Fibroblast of mammary gland (primary cell): Measurements from ENCODE around the gene MAP3K2.

ENCODE experiments used
- DNase-seq: peaks from one replicate; pipeline ENCODE4 v3.0.0-alpha.2; 2010; ENCODE audit warnings: low read depth
- H3K4me3 ChIP-seq: 2 replicates; pipeline ENCODE4 v1.5.1; 2011; ENCODE audit warnings: low read depth, mild to moderate bottlenecking, low read length, moderate library complexity; ENCODE audit not compliant: control insufficient read depth
- TF ChIP-seq, protein P1 (sequence below): conservative IDR thresholded peaks from 2 replicates; pipeline ENCODE4 v1.5.1; 2011; ENCODE audit warnings: low read depth, low read length, inconsistent platforms; ENCODE audit not compliant: control insufficient read depth, insufficient read depth

Gene MAP3K2

DNA sequence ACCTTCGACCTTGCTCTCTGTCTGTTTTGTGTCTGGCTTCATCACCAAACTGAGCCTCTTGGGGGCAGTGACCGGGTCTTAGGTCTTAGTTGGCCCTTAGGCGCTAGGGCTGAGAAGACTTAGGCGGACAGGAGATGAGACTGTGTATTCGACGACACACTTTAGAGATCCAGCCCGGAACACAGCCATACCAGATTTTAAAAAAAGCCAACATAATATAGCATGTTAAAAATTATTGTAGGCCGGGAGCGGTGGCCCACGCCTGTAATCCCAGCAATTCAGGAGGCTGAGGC lies 21.0 kb upstream of the MAP3K2 start:
- no peak overlapping the region for H3K4me3 ChIP-seq
- TF ChIP-seq, protein P1, sequence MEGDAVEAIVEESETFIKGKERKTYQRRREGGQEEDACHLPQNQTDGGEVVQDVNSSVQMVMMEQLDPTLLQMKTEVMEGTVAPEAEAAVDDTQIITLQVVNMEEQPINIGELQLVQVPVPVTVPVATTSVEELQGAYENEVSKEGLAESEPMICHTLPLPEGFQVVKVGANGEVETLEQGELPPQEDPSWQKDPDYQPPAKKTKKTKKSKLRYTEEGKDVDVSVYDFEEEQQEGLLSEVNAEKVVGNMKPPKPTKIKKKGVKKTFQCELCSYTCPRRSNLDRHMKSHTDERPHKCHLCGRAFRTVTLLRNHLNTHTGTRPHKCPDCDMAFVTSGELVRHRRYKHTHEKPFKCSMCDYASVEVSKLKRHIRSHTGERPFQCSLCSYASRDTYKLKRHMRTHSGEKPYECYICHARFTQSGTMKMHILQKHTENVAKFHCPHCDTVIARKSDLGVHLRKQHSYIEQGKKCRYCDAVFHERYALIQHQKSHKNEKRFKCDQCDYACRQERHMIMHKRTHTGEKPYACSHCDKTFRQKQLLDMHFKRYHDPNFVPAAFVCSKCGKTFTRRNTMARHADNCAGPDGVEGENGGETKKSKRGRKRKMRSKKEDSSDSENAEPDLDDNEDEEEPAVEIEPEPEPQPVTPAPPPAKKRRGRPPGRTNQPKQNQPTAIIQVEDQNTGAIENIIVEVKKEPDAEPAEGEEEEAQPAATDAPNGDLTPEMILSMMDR, result no peak
- DNase-seq, result no peak

DNA sequence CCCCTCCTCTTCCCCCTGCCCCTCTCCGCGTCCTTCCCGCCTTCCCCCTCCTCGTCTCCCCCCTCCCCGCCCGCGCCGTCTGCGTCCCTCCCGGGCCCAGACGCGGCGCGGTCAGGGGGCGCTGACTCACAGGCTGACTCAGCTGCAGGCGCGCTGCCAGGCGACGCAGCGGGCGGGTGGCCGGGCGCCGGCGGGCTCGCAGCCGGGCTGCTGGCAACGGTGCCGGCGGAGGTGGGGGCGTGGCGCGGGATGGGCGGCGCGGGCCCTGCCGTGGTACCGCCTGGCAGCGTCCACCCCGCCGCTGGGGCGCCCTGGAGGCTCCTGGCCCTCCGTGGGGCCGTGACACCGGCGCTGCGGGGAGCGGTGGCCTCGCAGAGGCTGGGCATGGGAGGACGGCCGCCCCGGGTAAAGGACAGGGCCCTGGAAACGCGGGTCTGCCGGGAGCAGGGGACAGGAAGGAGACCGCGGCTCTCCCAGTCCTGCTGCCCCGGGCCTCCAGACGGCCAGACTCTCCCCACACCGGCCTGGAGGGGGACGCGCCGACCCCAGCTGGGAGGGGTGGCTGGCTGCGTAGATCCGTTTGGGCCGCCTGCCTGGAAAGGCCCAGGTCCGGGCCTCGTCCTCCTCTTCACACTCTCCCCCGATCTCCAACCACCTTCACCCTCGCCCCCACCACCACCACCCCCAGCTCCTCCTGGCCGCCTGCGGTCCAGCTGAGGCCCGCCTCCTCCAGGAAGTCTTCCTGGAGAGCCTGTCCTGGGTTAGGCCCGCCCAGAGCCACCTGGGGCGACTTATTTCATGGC lies 20.4 kb upstream of the MAP3K2 start:
- TF ChIP-seq, protein P1, result no peak
- DNase-seq, result peak; percentile 77
- H3K4me3 ChIP-seq, result peak overlapping the region; percentile 23

DNA sequence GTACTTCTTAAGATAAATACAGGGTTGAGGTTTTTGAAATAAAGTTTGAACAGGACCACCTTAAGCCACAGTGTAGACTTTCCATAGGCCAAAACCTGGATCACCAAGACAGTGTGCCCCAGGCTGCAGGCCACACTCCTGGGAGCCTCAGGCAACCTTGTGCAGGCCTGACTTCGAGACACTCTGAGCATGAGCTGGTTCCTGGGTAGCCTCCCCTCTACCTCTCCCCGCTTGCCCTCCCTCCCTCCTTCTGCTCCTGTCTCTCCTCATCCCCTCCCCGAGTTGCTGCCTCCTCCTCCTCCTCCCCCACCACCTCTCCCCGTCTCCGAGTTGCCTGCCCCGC lies 19.9 kb upstream of the MAP3K2 start:
- H3K4me3 ChIP-seq, result no peak overlapping the region
- peak; percentile 34 for DNase-seq
- TF ChIP-seq, protein P1, result no peak

DNA sequence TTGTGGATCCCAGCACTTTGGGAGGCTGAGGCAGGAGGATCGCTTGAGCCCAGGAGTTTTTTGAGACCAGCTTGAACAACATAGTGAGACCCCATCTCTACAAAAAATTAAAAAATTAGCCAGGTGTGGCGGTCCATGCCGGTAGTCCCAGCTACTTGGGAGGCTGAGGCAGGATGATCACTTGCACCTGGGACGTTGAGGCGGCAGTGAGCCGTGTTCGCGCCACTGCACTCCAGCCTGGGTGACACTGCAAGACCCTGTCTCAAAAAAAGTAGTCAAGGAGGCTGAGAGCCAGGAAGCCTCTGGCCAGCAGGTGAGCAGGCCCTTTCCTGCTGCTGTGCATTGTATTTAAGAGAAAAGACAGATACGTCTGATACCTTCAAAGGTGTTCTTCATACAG lies 19.3 kb upstream of the MAP3K2 start:
- no peak overlapping the region for H3K4me3 ChIP-seq
- TF ChIP-seq, protein P1, result no peak
- no peak for DNase-seq

DNA sequence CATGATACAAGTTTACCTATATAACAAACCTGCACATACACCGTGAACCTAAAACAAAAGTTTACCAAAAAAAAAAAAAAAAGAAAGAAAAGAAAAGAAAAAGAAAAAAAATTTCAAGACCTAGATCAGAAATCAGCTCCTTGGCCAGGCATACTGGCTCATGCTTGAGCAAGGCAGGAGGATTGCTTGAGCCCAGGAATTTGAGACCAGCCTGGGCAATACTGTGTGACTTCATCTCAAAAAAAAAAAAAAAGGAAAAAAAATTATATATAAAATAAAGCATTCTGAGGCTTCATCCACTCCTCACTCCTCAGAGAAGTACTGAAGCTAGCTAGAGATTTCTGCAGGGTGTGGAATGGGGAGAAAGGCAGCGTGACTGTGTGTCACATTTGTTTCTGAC lies 18.7 kb upstream of the MAP3K2 start:
- H3K4me3 ChIP-seq, result no peak overlapping the region
- no peak for DNase-seq
- TF ChIP-seq, protein P1, result no peak

DNA sequence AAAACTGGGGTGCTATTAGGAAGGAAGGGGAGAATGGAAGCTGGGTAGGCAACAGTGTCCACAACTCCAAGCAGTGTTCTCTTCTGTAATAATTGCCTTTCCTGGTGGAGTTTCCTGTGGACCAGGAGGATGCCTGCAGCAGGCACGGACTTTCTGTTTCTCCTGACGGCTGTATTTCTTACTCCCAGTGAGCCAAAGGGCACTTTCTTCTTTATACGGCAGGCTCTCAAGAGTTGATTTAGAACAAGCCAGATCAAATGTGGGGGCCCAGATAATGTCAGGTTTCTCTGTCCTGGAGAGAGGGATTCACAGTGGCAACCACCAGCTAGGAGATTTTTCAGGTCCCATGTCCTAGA lies 17.5 kb upstream of the MAP3K2 start:
- TF ChIP-seq, protein P1, result no peak
- no peak for DNase-seq
- H3K4me3 ChIP-seq, result no peak overlapping the region
